HEK293 (cell line): ENCODE measurements around the gene LARP6.
"Not testable (repeated sequence)": the region's sequence is repeated elsewhere in the genome, so short reads cannot be mapped to it uniquely, and the experiment has no call there.

ENCODE experiments used
- CTCF ChIA-PET: fragments of 350-600 bp; formaldehyde crosslinking; extraction: SDS; loops from one replicate; lab custom pipeline; 2021; ENCODE audit warnings: antibody characterized with exemption; lab: Yijun Ruan, JAX
- POLR2A ChIA-PET: fragments of 300-600 bp; formaldehyde crosslinking; extraction: SDS; loops from one replicate; lab custom pipeline; 2020; ENCODE audit warnings: antibody characterized with exemption, inconsistent platforms; lab: Yijun Ruan, JAX
- H3K27ac ChIP-seq: fragments of 200-500 bp; sonication (Bioruptor generic); 2 replicates; pipeline ENCODE4 v1.5.1; 2014; ENCODE audit warnings: low read depth, low read length, control low read depth, inconsistent platforms; ENCODE audit errors: extremely low read depth
- H3K36me3 ChIP-seq, 2 experiments: fragments of 200-500 bp in 1 of 2; sonication (Bioruptor generic) in 1 of 2; 1 replicate in 1 of 2; 2 replicates in 1 of 2; pipeline ENCODE4 v1.5.1; 2014 to 2017; ENCODE audit warnings: inconsistent platforms in 2 of 2, low read length in 2 of 2; ENCODE audit not compliant: control insufficient read depth in 2 of 2, insufficient read depth in 1 of 2
- H3K4me1 ChIP-seq: fragments of 200-500 bp; sonication (Bioruptor generic); 2 replicates; pipeline ENCODE4 v1.5.1; 2014; ENCODE audit warnings: mild to moderate bottlenecking, low read length, inconsistent platforms; ENCODE audit not compliant: control insufficient read depth, insufficient read depth
- H3K4me3 ChIP-seq: 2 replicates; pipeline ENCODE4 v1.5.1; 2011; ENCODE audit warnings: low read depth, mild to moderate bottlenecking, control low read depth, low read length, moderate library complexity
- H3K9me3 ChIP-seq: fragments of 200-500 bp; sonication (Bioruptor generic); 2 replicates; pipeline ENCODE4 v1.5.1; 2014; ENCODE audit warnings: low read depth, low read length, inconsistent platforms; ENCODE audit not compliant: control insufficient read depth, insufficient read depth
- KLF8 ChIP-seq: fragments of 450-650 bp; formaldehyde crosslinking; IDR thresholded peaks from 2 replicates; pipeline ENCODE4 v1.5.1; 2016; ENCODE audit warnings: missing biosample characterization, missing genetic modification characterization
- RBAK ChIP-seq: fragments of 450-650 bp; formaldehyde crosslinking; IDR thresholded peaks from 2 replicates; pipeline ENCODE4 v1.5.1; 2016; ENCODE audit warnings: missing biosample characterization, missing genetic modification characterization
- SP7 ChIP-seq: fragments of 450-650 bp; formaldehyde crosslinking; IDR thresholded peaks from 2 replicates; pipeline ENCODE4 v1.5.1; 2016; ENCODE audit warnings: missing biosample characterization, missing genetic modification characterization
- ZBTB17 ChIP-seq: fragments of 450-650 bp; formaldehyde crosslinking; IDR thresholded peaks from 2 replicates; pipeline ENCODE4 v1.5.1; 2016; ENCODE audit warnings: missing biosample characterization, missing genetic modification characterization
- ZBTB7A ChIP-seq: fragments of 450-650 bp; formaldehyde crosslinking; IDR thresholded peaks from 2 replicates; pipeline ENCODE4 v1.5.1; 2016; ENCODE audit warnings: low read depth, missing biosample characterization, missing genetic modification characterization
- ZBTB8A ChIP-seq: fragments of 450-650 bp; formaldehyde crosslinking; IDR thresholded peaks from 2 replicates; pipeline ENCODE4 v1.5.1; 2016; ENCODE audit warnings: missing biosample characterization, missing genetic modification characterization
- ZFP41 ChIP-seq: fragments of 450-650 bp; formaldehyde crosslinking; IDR thresholded peaks from 2 replicates; pipeline ENCODE4 v1.5.1; 2016; ENCODE audit warnings: missing biosample characterization, missing genetic modification characterization, borderline replicate concordance
- ZNF398 ChIP-seq: fragments of 450-650 bp; formaldehyde crosslinking; IDR thresholded peaks from 2 replicates; pipeline ENCODE4 v1.5.1; 2017; ENCODE audit warnings: missing biosample characterization, missing genetic modification characterization
- ZNF501 ChIP-seq: fragments of 450-650 bp; formaldehyde crosslinking; IDR thresholded peaks from 2 replicates; pipeline ENCODE4 v1.5.1; 2016; ENCODE audit warnings: missing biosample characterization, missing genetic modification characterization
- ZNF518A ChIP-seq: fragments of 450-650 bp; formaldehyde crosslinking; conservative IDR thresholded peaks from 2 replicates; pipeline ENCODE4 v1.5.1; 2016; ENCODE audit warnings: low read depth, missing biosample characterization, missing genetic modification characterization
- ZNF658 ChIP-seq: fragments of 450-650 bp; formaldehyde crosslinking; IDR thresholded peaks from 2 replicates; pipeline ENCODE4; 2016; ENCODE audit warnings: missing biosample characterization, missing genetic modification characterization
- ZNF747 ChIP-seq: fragments of 450-650 bp; formaldehyde crosslinking; IDR thresholded peaks from 2 replicates; pipeline ENCODE4 v1.5.1; 2016; ENCODE audit warnings: missing biosample characterization, missing genetic modification characterization
- ZNF843 ChIP-seq: fragments of 450-650 bp; formaldehyde crosslinking; IDR thresholded peaks from 2 replicates; pipeline ENCODE4 v1.5.1; 2016; ENCODE audit warnings: missing biosample characterization, missing genetic modification characterization

The LARP6 gene

GRCh38 chr15:70875001-70875782 is 21.2 kb upstream of the LARP6 start (continued):
- TF ChIP-seq ZNF518A (tag by site-specific recombination) (no peak), KLF8 (no peak), ZNF398 (tag by site-specific recombination) (no peak), ZNF843 (tag by site-specific recombination) (no peak), ZBTB17 (tag by site-specific recombination) (0 out of 2 replicates have a peak, but pooled peaks have one; percentile 19), SP7 (no peak), ZBTB8A (tag by site-specific recombination) (no peak), ZFP41 (tag by site-specific recombination) (no peak), ZBTB7A (tag by site-specific recombination) (no peak), ZNF658 (tag by site-specific recombination) (no peak), ZNF747 (tag by site-specific recombination) (no peak)

- H3K27ac ChIP-seq: no peak overlapping the region
- TF ChIP-seq RBAK (tag by site-specific recombination): peak; percentile 97
- TF ChIP-seq ZNF501 (tag by site-specific recombination): no peak
- TF ChIP-seq, all 188 proteins: peak for 1
- ChIA-PET POLR2A (interaction anchor here (0.6 kb wide), 1 partner anchor 366 kb away, joined by 7 read pairs; no protein-coding TSS in a partner anchor), CTCF (interaction anchor here (0.6 to 4.7 kb wide), 13 partner anchors 9 to 190 kb away, joined by 3 to 70 read pairs (median 8); no protein-coding TSS in a partner anchor)
- peaks cover 8% of the 10 kb centered on the region for H3K4me1 ChIP-seq
- no peaks in the 10 kb centered on the region for H3K9me3 ChIP-seq
- no peaks in the 10 kb centered on the region for H3K36me3 ChIP-seq
- no peak overlapping the region for H3K4me3 ChIP-seq
Measured at GRCh38 chr15:70873232-70874054, 19.5 kb upstream of the LARP6 start.

- POLR2A ChIA-PET, H3K27ac ChIP-seq, CTCF ChIA-PET: not testable (repeated sequence)
Measured at GRCh38 chr15:70871490-70871889, 17.5 kb upstream of the LARP6 start.

More at GRCh38 chr15:70871490-70871889, 17.5 kb upstream of the LARP6 start:
- not testable (repeated sequence) for H3K36me3 ChIP-seq, H3K4me3 ChIP-seq, H3K9me3 ChIP-seq, H3K4me1 ChIP-seq
